Ishikawa (cell line): ENCODE measurements around the gene ARF5.

Experiments used
- CEBPB ChIP-seq: IDR thresholded peaks from 2 replicates; pipeline ENCODE4 v1.6.1; 2012
- CREB1 ChIP-seq: IDR thresholded peaks from 2 replicates; pipeline ENCODE4 v1.6.1; 2012; ENCODE audit warnings: low read depth
- EGR1 ChIP-seq: IDR thresholded peaks from 2 replicates; pipeline ENCODE4 v1.6.1; 2012
- EP300 ChIP-seq: IDR thresholded peaks from 2 replicates; pipeline ENCODE4 v1.6.1; 2012; ENCODE audit warnings: borderline replicate concordance
- FOXM1 ChIP-seq: IDR thresholded peaks from 2 replicates; pipeline ENCODE4 v1.6.1; 2012; ENCODE audit warnings: low read depth, borderline replicate concordance
- MAX ChIP-seq: IDR thresholded peaks from 2 replicates; pipeline ENCODE4 v1.6.1; 2012
- NFIC ChIP-seq: IDR thresholded peaks from 2 replicates; pipeline ENCODE4 v1.6.1; 2012
- RAD21 ChIP-seq: IDR thresholded peaks from 2 replicates; pipeline ENCODE4 v1.6.1; 2012; ENCODE audit warnings: low read depth
- REST ChIP-seq: IDR thresholded peaks from 2 replicates; pipeline ENCODE4 v1.6.1; 2012; ENCODE audit warnings: low read depth, mild to moderate bottlenecking
- TAF1 ChIP-seq: IDR thresholded peaks from 2 replicates; pipeline ENCODE4 v1.6.1; 2012; ENCODE audit warnings: low read depth, mild to moderate bottlenecking
- TCF12 ChIP-seq: IDR thresholded peaks from 2 replicates; pipeline ENCODE4 v1.6.1; 2012; ENCODE audit warnings: low read depth
- TEAD4 ChIP-seq: IDR thresholded peaks from 2 replicates; pipeline ENCODE4 v1.6.1; 2012
- YY1 ChIP-seq: IDR thresholded peaks from 2 replicates; pipeline ENCODE4 v1.6.1; 2012; ENCODE audit warnings: low read depth
- ZBTB7A ChIP-seq: IDR thresholded peaks from 2 replicates; pipeline ENCODE4 v1.6.1; 2012; ENCODE audit warnings: low read depth
- TF ChIP-seq, protein P1 (sequence below): IDR thresholded peaks from 2 replicates; pipeline ENCODE4 v1.6.1; 2012

ARF5 gene

DNA sequence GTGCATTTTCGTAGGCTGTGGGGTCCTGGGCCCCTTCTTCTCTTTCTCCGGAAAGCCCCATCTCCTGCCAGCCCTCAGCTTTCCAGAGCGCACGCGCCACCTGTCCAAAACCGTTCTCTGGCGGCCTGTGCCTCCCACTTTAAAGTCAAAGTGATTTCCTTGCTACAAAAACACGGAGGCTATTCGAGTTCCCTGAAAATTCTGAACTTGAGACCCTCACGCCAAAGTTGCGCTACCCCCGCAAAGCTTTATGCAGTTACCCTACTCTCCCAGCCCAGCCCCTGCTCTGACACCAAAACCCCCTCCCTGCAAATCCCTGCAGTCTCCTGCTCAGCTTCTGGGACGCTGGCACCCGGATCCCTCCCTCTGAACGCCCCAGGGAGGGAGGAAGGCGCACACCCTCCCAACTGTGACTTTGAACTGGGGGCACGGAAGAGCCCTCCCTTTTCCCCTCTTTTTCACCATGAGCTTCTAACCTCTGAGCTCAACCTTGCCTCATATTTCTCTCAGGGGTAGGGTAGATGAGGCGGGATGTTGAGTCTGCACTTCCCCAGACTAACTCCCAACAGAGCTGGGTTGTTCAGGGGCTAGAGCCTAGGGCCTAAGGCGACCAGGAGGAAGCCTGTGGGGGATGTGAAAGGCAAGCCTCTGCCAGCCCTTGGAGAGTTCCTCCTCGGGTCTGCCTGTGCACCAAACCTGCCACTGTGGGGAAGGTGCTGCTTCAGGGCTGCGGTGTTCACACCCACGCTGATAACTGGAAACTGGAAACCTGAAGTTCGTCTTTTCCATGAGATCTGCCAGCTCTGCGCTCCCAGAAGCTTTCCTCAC lies 32.4 kb downstream of the ARF5 start:
- TF ChIP-seq CEBPB (no peak), CREB1 (no peak), YY1 (no peak), RAD21 (no peak), NFIC (no peak), MAX (no peak), TCF12 (no peak), EGR1 (no peak), EP300 (no peak), FOXM1 (no peak), TEAD4 (no peak), TAF1 (no peak), REST (no peak), ZBTB7A (no peak)
- TF ChIP-seq, protein P1, sequence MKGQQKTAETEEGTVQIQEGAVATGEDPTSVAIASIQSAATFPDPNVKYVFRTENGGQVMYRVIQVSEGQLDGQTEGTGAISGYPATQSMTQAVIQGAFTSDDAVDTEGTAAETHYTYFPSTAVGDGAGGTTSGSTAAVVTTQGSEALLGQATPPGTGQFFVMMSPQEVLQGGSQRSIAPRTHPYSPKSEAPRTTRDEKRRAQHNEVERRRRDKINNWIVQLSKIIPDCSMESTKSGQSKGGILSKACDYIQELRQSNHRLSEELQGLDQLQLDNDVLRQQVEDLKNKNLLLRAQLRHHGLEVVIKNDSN = no peak

DNA sequence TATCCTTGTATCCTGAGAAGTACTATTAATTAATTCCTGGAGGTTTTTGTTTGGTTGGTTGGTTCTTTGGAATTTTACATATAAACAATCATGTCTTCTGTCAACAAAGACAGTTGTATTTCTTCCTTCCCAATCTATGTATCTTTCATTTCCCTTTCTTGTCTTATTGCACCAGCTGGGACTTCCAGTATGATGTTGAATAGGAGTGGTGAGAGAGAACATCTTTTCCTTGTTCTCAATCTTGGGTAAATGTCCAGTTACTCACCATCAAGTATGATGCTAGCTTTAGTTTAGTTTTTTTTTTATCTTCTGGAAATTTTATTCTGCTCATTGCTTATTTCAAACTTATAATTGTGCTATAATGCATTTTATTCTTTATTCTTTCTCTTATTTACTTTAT lies 37.1 kb downstream of the ARF5 start:
- TF ChIP-seq FOXM1 = no peak
- TF ChIP-seq MAX = no peak
- no peak for TF ChIP-seq ZBTB7A
- no peak for TF ChIP-seq TEAD4
- TF ChIP-seq TAF1 = no peak

DNA sequence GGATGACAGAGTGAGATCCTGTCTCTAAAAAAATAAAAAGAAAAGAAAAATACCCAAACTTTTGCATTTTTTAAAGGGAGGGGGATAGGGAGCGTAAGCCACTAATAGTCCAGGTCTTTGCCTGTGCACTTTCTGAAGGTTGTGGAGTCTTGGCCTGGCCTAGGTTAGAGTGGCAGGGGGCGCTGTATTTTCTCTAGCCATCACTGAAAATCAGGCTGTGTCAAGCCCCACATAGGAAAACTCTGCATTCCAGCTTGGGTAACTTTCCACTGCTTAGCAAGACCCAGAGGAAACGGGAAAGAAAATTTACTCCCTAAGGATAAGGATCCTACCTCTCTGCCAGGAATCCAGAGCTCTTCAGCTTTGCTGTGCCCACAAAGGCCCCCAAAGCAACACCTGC lies 40.2 kb downstream of the ARF5 start:
- no peak for TF ChIP-seq TEAD4
- TF ChIP-seq, protein P1 = no peak

DNA sequence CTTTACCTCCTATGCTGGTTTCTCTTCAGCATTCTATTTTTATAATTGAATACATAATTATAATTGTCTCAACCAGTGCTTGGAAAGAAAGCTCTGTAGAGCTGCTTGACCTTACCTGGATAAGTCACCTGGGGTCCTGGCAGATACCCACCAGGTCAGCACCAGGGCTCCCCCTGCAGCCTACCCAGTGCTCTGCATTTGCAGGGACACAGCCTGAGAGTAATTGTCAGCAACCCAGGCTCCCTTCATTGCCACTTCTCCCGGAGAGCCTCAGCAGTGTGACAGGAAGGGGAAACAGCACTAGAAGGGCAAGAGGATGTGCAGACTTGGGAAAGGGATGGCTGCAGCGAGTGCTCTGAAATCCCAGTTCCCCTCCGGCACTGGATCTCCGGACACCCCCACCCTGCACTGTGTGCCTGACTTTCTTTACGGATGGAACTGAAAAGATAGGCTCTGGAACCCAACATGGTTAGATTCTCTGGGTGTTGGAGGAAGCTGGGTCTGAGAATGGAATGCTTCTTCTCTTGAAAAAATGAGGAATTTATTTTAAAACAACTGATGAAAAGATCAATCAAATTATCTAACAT lies 41.1 kb downstream of the ARF5 start:
- peak; percentile 51 for TF ChIP-seq RAD21
- TF ChIP-seq MAX = no peak

DNA sequence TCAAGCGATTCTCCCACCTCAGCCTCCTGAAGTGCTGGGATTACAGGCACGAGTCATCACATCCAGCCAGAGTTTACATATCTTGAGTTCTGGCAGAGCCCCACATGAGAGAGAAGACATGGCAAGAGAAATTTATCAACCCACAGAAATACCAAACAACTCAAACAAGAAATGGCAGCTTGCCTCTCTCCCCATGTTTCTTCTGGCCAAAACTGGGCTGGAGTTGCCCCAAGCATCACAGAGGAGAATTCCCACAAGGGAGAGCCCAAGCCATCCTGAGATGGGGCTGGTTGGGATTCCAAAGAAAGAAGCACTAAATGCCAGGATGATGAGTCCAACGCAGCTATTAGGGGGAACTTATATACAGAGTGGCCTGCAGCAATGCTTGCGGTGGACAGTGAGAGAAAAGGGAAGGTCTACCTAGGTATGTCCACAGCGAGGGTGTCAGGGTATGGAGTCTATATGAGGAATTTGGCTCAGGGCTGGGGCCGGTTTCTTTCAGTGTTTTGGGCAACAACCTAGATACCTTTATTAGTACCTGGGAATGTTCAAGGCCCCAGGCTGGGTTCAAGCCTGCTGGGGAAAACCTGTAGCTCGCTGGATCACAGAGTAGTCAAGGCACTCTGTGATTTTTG lies 44.2 kb downstream of the ARF5 start:
- TF ChIP-seq TCF12 (no peak), NFIC (no peak), ZBTB7A (no peak), CREB1 (no peak), EP300 (no peak), EGR1 (no peak), FOXM1 (no peak), YY1 (no peak), TEAD4 (no peak), MAX (no peak), TAF1 (no peak), RAD21 (no peak), REST (no peak), CEBPB (no peak)
- TF ChIP-seq, protein P1 = no peak
